ENCODE results near the gene ATP6V0E2.

ATP6V0E2 gene

GRCh38 chr7:149873074-149873969 is at the start of gene ATP6V0E2:
ATP6V0E2 (plus strand) TSS chr7:149873969; CDS start chr7:149874066, 97 bp downstream.
- TF ChIP-seq CTCF (IDR thresholded peaks at IDR 0.05): no peak
- Histone ChIP-seq H3K27ac (no peak within 1 kb of the TSS), H3K4me3 (ENCODE audit: low read depth in 1 of 2, low read length in 1 of 2) (peak within 1 kb of the TSS; percentile 57), H3K36me3 (no peaks in the 10 kb centered on the region), H3K27me3 (peaks cover 72% of the 10 kb centered on the region), H3K9me3 (no peaks in the 10 kb centered on the region), H3K4me1 (ENCODE audit: control insufficient read depth in 1 of 2, insufficient read depth in 1 of 2, low read depth in 1 of 2, low read length in 1 of 2) (peaks cover 17 to 18% of the 10 kb centered on the region in 2 experiments)

GRCh38 chr7:149824301-149824741 is 49.4 kb upstream of the ATP6V0E2 start:
- H3K9me3 ChIP-seq: no peaks in the 10 kb centered on the region
- H3K4me1 ChIP-seq (ENCODE audit: control insufficient read depth in 1 of 2, insufficient read depth in 1 of 2, low read depth in 1 of 2, low read length in 1 of 2): no peaks in the 10 kb centered on the region
- H3K4me3 ChIP-seq (ENCODE audit: low read depth in 1 of 2, low read length in 1 of 2): no peak overlapping the region
- TF ChIP-seq CTCF (IDR thresholded peaks at IDR 0.05): no peak
- H3K36me3 ChIP-seq: no peaks in the 10 kb centered on the region
- H3K27me3 ChIP-seq: no peaks in the 10 kb centered on the region
- H3K27ac ChIP-seq: no peak overlapping the region

- Histone ChIP-seq H3K9me3 (no peaks in the 10 kb centered on the region), H3K36me3 (no peaks in the 10 kb centered on the region), H3K4me1 (ENCODE audit: control insufficient read depth in 1 of 2, insufficient read depth in 1 of 2, low read depth in 1 of 2, low read length in 1 of 2) (no peaks in the 10 kb centered on the region), H3K4me3 (ENCODE audit: low read depth in 1 of 2, low read length in 1 of 2) (no peak overlapping the region), H3K27ac (no peak overlapping the region), H3K27me3 (no peaks in the 10 kb centered on the region)
- TF ChIP-seq CTCF (IDR thresholded peaks at IDR 0.05): no peak
These were observed 48.8 kb upstream of the ATP6V0E2 start for GRCh38 chr7:149824748-149825566.

- TF ChIP-seq CTCF (IDR thresholded peaks at IDR 0.05): no peak
- no peak overlapping the region for H3K4me3 ChIP-seq (ENCODE audit: low read depth in 1 of 2, low read length in 1 of 2)
- no peaks in the 10 kb centered on the region for H3K9me3 ChIP-seq
- H3K4me1 ChIP-seq (ENCODE audit: control insufficient read depth in 1 of 2, insufficient read depth in 1 of 2, low read depth in 1 of 2, low read length in 1 of 2): no peaks in the 10 kb centered on the region
- no peaks in the 10 kb centered on the region for H3K36me3 ChIP-seq
- no peaks in the 10 kb centered on the region for H3K27me3 ChIP-seq
- no peak overlapping the region for H3K27ac ChIP-seq
These were observed 48.0 kb upstream of the ATP6V0E2 start for GRCh38 chr7:149825567-149826343.
